H4 (cell line): Measurements from ENCODE around the gene CDH6. TPM values are rescaled to one million over a fixed set of nuclear protein-coding genes. Genes with fewer than 3 reads are reported as not detected.

Experiments used
- DNase-seq: peaks from one replicate; pipeline ENCODE4 v3.0.0-alpha.2; 2015; ENCODE audit warnings: low spot score
- total RNA-seq: library from RNA; depleted of rRNA; stranded (reverse); fragments of >200 nt; shearing (Covaris generic); gene quantifications from 2 replicates; pipeline ENCODE4 v1.2.3, GENCODE V29; 2014; rRNA removed

CDH6 gene
- total RNA-seq: 65.1 and 70.2 TPM in 2 replicates

- peak; percentile 84 for DNase-seq
These were observed at the start of gene CDH6 for GRCh38 chr5:31193591-31194467. Gene CDH6 (plus strand): TSS chr5:31193686. CDS start chr5:31267474, 73,788 bp downstream.

- DNase-seq: no peak
These were observed 49.1 kb upstream of the CDH6 start for GRCh38 chr5:31144364-31144763.

GRCh38 chr5:31148959-31149475 is 44.5 kb upstream of the CDH6 start:
- peak; percentile 32 for DNase-seq

GRCh38 chr5:31153521-31153920 is 40.0 kb upstream of the CDH6 start:
- DNase-seq: peak; percentile 27

- DNase-seq: no peak
These were observed 36.8 kb upstream of the CDH6 start for GRCh38 chr5:31156631-31157160.

- no peak for DNase-seq
These were observed 35.8 kb upstream of the CDH6 start for GRCh38 chr5:31157720-31158119.

GRCh38 chr5:31158686-31159085 is 34.8 kb upstream of the CDH6 start:
- DNase-seq: no peak

- DNase-seq: no peak
These were observed 31.7 kb upstream of the CDH6 start for GRCh38 chr5:31161781-31162181.

- no peak for DNase-seq
These were observed 27.8 kb upstream of the CDH6 start for GRCh38 chr5:31165729-31166128.

- no peak for DNase-seq
These were observed 24.1 kb upstream of the CDH6 start for GRCh38 chr5:31169379-31169778.

- DNase-seq: no peak
These were observed 20.6 kb upstream of the CDH6 start for GRCh38 chr5:31172881-31173280.

- no peak for DNase-seq
These were observed 19.9 kb upstream of the CDH6 start for GRCh38 chr5:31173614-31174013.

- DNase-seq: no peak
These were observed 12.0 kb upstream of the CDH6 start for GRCh38 chr5:31181376-31181987.

- no peak for DNase-seq
These were observed 11.3 kb upstream of the CDH6 start for GRCh38 chr5:31182136-31182535.

GRCh38 chr5:31185951-31186350 is 7.5 kb upstream of the CDH6 start:
- no peak for DNase-seq

GRCh38 chr5:31186672-31187267 is 6.7 kb upstream of the CDH6 start:
- DNase-seq: peak; percentile 42

- no peak for DNase-seq
These were observed 5.9 kb upstream of the CDH6 start for GRCh38 chr5:31187591-31187990.

- no peak for DNase-seq
These were observed 1.0 kb upstream of the CDH6 start for GRCh38 chr5:31192442-31192841.

GRCh38 chr5:31193116-31193515 is 370 bp upstream of the CDH6 start:
- no peak for DNase-seq

- no peak for DNase-seq
These were observed 955 bp downstream of the CDH6 start for GRCh38 chr5:31194468-31194813.

- DNase-seq: no peak
These were observed 1.5 kb downstream of the CDH6 start for GRCh38 chr5:31194892-31195555.

- peak; percentile 88 for DNase-seq
These were observed 2.8 kb downstream of the CDH6 start for GRCh38 chr5:31196309-31196708.
